GM19463 (cell line): ENCODE results near the gene ANO2.
"Not testable (repeated sequence)": the region's sequence is repeated elsewhere in the genome, so short reads cannot be mapped to it uniquely, and the experiment has no call there.

Experiments
- ATAC-seq: cut with Tn5 transposase; IDR thresholded peaks from one replicate; pipeline ENCODE4 v1.9.1; 2021; ENCODE audit warnings: mild to moderate bottlenecking, moderate library complexity; ENCODE audit not compliant: unreplicated experiment

Gene ANO2

DNA sequence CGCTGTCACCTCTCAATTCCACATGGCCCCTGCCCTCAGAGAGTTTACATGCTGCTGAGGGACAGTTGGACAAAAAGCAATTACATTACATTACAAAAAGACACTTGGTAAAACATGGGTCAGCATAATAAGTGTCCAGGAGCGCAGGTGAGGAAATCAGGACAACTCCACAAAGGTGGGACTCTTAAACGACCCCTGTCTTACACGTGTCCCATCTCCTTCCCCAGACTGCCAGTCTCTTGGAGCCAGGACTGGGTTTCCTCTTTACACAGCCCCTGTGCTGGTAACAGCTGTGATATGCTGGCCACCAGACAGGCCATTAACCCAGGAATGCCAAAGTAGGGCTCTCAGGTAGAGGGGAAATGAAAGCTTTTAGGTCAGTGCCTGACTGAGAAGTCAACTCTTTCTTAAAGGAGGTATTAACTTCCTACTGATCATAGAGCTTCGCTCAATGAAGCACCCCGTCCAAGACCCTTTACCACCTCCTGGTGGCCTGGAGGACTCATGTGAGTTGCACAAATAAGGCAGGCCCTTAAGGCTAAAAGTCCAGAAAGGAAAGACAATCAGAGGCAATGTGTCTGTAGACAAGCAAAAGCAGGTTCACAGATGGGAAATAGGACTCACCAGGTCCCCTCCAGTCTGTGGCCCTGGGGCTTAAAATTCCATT lies 55.5 kb downstream of the ANO2 start:
- no peak for ATAC-seq

GRCh38 chr12:5888816-5889315 lies 56.2 kb downstream of the ANO2 start:
- no peak for ATAC-seq

DNA sequence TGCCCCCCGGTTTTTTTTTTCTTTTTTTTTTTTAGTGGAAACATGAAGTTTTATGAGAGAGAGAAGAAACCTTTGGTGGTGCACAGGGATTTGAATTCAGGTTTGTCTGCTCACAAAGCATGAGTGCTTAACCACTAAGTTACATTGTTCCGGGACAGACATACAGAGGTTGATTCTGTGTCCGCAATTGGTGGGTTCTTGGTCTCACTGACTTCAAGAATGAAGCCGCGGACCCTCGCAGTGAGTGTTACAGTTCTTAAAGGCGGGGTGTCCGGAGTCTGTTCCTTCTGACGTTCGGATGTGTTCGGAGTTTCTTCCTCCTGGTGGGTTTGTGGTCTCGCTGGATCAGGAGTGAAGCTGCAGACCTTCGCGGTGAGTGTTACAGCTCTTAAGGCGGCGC lies 57.2 kb downstream of the ANO2 start:
- not testable (repeated sequence) for ATAC-seq

GRCh38 chr12:5884866-5885265 lies 60.2 kb downstream of the ANO2 start:
- ATAC-seq: no peak

DNA sequence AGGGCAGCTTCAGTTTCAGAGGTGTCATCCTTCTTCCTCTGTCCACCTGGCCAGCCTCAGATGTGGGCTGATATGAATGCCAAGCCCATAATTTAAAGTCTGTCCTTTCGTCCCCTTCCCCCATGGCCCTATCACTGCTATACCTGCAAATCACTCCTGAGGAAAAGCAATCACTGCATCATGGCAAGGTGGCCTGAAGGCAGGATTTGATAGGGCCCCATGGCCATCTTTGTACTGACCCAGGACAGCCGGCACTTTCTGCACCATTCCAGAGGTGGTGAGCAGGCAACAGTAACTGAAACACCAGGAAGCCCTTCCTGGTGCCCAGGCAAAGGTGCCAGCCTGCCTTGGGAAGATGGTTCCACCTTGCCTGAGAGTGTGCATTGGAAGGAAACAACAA lies 60.8 kb downstream of the ANO2 start:
- ATAC-seq: no peak

- no peak for ATAC-seq
Observed at GRCh38 chr12:5882511-5883190, 62.4 kb downstream of the ANO2 start.

DNA sequence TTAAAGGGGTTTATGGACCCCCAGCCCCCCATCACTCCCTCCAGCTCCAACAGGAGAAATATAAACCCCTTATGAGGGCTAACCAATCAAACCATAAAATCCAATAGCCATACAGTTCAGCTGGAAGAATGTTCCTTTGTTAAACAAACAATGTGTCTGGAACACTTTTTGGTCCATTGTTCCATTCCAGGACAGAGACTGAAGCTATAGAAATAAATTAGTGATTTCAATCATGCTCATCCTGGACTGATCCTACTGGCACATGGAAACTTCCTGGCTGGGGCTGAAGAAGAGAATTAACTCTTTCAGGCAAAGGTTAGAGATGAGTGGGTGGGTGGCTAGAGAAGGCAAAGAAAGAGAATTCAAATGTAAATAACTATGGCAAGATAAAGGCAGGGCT lies 63.4 kb downstream of the ANO2 start:
- no peak for ATAC-seq

DNA sequence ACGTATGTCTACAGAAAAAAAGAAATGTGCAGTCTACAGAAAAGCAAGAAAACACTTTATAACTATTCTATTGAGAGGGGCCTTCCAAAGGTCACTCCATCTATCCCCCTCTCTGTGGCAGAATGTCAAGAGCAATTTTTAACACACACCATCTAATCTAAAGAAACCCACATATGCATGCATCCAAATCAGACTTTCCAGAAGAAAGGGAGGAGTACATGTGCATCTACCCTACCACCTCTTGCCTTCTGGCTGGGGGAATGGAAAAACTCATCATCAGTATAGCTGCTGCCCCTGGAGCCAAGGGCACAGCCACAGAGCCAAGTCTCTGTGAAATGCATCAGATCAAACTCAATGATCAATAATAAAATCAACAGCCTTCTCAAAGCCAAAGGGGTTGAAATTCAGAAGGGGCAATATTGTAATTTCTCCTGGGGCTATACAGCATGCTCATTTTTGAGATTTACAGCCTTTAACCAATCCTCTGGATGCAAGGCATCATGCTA lies 63.9 kb downstream of the ANO2 start:
- no peak for ATAC-seq

DNA sequence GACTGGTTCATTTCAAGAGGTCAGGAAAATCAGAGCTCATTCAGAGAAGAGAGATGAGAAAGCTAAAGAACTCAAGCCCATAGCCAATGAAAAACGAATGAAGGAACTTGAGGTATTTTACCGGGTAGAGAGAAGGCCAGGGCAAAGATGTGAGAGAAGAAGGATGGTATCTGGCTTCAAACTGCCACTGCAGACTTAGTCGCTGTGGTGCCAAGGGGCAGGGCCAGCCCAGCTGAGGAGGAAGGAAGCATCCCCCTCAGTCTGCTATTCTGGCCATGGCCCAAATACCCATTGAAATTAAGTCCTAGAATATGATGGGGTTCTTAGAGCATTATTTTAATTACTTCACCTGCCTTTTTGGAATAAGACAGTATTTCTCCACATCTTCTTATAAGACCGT lies 69.2 kb downstream of the ANO2 start:
- no peak for ATAC-seq

DNA sequence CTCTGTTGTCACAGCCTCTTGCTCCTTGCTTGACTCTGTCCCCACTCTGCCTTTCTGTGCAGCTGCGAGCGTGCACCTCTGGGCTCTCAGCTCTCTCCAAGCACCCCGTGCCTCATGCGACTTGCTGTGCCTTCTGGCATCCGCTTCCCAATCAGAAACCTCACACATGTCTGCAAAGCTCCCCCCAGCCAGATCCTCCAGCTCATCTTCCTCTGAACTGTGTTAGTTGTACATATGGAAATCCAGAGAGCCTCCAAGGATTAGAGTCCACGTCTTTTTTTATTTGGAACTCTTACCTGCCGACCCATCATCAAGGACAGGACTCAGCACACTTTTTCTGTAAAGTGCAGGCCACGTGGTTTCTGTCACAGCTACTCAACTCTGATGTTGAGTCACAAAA lies 70.5 kb downstream of the ANO2 start:
- no peak for ATAC-seq

GRCh38 chr12:5873281-5873919 lies 71.7 kb downstream of the ANO2 start:
- no peak for ATAC-seq

DNA sequence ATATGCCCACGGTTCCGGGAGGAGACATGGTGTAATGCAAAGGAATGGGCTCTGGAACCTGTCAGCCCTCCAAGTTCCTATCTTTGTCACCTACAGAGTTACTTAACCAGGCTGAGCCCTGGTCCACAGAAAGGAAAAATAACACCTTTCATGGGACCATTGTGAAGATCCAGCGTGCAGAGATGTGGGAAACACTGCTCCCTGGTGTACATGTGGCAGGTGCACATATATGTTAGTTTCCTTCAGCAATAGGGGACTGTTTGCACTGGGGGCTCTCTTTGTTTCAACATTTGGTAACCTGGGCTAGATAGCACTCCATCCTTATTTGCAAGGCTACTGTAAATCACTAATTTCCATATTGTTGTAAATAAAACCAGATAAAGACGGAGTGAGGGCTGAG lies 72.3 kb downstream of the ANO2 start:
- ATAC-seq: no peak

- ATAC-seq: no peak
Observed at GRCh38 chr12:5871741-5872140, 73.3 kb downstream of the ANO2 start.

DNA sequence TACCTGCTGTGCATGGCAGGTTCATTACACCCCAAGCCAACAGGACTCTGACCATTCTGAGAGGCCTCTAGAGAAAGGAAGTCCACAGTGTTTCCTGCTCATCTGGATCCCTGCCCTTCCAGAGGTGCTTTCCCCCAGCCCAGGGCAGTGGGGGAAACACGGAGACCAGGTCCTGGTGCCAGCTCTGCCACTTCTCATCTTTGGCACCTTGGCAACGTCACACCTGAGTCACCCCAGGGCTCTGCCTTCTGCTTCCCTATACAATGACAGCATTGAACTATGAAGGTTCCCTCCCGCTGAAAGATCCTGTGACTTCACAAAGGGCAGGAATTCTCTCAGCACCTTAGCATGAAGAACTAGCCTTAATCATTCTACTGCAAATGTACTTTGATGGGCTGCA lies 74.9 kb downstream of the ANO2 start:
- ATAC-seq: no peak

DNA sequence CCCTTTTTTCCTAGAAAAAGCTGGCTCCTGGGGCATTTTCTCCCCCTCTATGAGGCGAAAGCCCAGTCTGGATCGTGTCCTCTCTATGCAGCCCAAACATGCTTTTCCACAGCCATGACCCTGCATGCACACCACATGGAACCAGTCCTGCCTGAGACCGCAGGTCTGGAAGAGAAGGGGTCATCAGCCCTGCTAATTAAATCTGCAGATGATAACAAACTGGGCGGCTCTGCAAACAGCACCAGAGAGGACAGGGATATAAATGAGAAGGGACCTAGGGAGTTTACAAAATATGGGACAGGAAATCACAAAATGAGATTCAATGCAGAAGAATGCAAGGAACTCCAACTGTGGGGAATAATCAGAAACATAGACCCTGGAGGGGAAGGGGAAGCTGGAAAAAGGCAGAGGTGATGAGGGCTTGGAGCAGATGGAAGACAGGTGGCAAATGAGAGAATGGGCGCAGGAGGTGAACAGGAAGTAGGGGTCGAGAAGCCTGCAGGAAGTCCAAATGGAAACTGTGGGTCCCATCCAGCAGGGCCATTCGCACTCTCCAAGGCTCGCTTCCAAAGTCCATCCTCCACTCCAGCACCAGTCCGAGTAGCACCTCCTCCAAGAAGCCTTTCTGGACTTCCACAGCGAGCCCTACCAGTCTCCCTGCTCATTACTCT lies 76.3 kb downstream of the ANO2 start:
- ATAC-seq: no peak

DNA sequence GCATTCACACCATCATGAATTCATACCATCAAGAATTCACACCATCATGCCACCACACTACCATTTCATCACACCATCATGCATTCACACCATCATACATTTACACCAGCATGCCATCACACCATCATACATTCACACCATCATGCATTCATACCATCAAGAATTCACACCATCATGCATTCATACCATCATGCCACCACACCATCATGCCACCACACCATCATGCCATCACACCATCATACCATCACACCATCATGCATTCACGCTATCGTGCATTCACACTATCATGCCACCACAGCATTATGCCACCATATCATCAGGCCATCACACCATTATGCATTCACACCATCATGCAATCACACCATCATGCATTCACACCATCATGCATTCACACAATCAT lies 79.7 kb downstream of the ANO2 start:
- no peak for ATAC-seq

- no peak for ATAC-seq
Observed at GRCh38 chr12:5864972-5865371, 80.1 kb downstream of the ANO2 start.

- ATAC-seq: no peak
Observed at GRCh38 chr12:5864301-5864700, 80.8 kb downstream of the ANO2 start.

DNA sequence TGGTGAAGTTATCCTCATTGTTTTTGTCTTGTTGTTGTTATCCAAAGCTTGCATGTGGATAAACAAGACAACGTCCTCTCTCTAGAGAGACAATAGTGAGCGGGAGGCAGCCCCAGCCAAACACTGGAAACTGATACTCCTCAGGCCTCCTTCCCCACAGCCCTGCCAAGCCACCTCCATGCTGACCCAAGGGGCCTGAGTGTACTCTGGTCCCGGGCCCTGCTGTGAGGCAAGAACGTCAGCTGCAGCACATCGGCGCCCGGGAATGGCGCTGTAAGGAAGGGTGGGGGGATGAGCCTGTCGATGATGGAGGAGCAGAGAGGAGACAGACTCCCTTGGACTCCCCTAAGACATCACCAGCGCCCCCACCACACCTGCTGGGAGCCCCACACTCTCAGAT lies 83.6 kb downstream of the ANO2 start:
- no peak for ATAC-seq

GRCh38 chr12:5856692-5857091 lies 88.4 kb downstream of the ANO2 start:
- no peak for ATAC-seq

DNA sequence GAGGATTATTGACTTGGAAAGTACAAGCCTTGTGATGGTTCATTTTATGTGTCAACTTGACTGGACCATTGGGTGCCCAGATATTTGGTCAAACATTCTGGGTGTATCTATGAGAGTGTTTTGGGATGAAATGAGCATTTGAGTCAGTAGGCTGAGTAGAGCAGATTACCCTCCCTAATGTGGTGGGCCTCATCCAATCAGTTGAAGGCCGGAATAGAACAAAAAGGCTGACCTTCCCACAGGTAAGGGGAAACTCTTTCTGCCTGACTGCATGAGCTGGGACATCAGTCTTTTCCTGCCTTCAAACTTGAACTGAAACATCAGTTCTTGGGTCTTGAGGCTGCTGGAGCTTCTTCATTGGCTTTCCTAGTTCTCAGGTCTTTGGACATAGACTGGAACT lies 98.1 kb downstream of the ANO2 start:
- no peak for ATAC-seq
